B cell (primary cell): ENCODE measurements around the gene ASPSCR1.

Experiments
- CTCF ChIP-seq: fragments of 200-600 bp; IDR thresholded peaks from one replicate; pipeline ENCODE4 v1.8.0; 2022; ENCODE audit warnings: antibody characterized with exemption, mild to moderate bottlenecking
- EZH2 ChIP-seq: IDR thresholded peaks from 2 replicates; pipeline ENCODE4 v1.6.1; 2012; ENCODE audit warnings: borderline replicate concordance, low read depth, mild to moderate bottlenecking, moderate library complexity, low read length; ENCODE audit not compliant: insufficient read depth, poor library complexity, severe bottlenecking

- TF ChIP-seq CTCF: no peak
- no peak for TF ChIP-seq EZH2
Observed at GRCh38 chr17:82029391-82029790, 52.0 kb downstream of the ASPSCR1 start.
